Astrocyte (in vitro differentiated cells and primary cell): ENCODE results near the gene COL9A2. TPM values are rescaled to one million over a fixed set of nuclear protein-coding genes. Genes with fewer than 3 reads are reported as not detected.

Experiments
- DNase-seq: peaks from one replicate; pipeline ENCODE4 v3.0.0-alpha.2; 2010; ENCODE audit warnings: low read depth
- FAIRE-seq: peaks from 2 replicates; lab custom pipeline; 2011; peaks lifted over from hg19 to GRCh38; lab: Jason Lieb, UNC
- H2AFZ ChIP-seq: 2 replicates; pipeline ENCODE4 v1.6.0; 2012; ENCODE audit warnings: low read depth, low read length, inconsistent platforms
- H3K27ac ChIP-seq: 2 replicates; pipeline ENCODE4 v1.5.1; 2011; ENCODE audit warnings: low read depth, low read length, inconsistent platforms
- H3K27me3 ChIP-seq: 2 replicates; pipeline ENCODE4 v1.6.0; 2011; ENCODE audit warnings: low read length, inconsistent platforms; ENCODE audit not compliant: insufficient read depth
- H3K36me3 ChIP-seq: 2 replicates; pipeline ENCODE4 v1.5.1; 2011; ENCODE audit warnings: low read length, inconsistent platforms; ENCODE audit not compliant: insufficient read depth
- H3K4me1 ChIP-seq: 2 replicates; pipeline ENCODE4 v1.5.1; 2011; ENCODE audit warnings: low read length, inconsistent platforms; ENCODE audit not compliant: insufficient read depth
- H3K4me2 ChIP-seq: 2 replicates; pipeline ENCODE4 v1.6.0; 2012; ENCODE audit warnings: low read length, inconsistent platforms
- H3K4me3 ChIP-seq: 2 replicates; pipeline ENCODE4 v1.5.1; 2011; ENCODE audit warnings: low read depth, mild to moderate bottlenecking, low read length, inconsistent platforms; ENCODE audit not compliant: insufficient read depth
- H3K79me2 ChIP-seq: 2 replicates; pipeline ENCODE4 v1.6.0; 2012; ENCODE audit warnings: mild to moderate bottlenecking, low read length, inconsistent platforms; ENCODE audit not compliant: insufficient read depth
- H3K9ac ChIP-seq: 2 replicates; pipeline ENCODE4 v1.6.0; 2012; ENCODE audit warnings: mild to moderate bottlenecking, low read length, inconsistent platforms
- H3K9me3 ChIP-seq: 2 replicates; pipeline ENCODE4 v1.5.1; 2012; ENCODE audit warnings: low read depth, mild to moderate bottlenecking, low read length, inconsistent platforms; ENCODE audit not compliant: insufficient read depth
- H4K20me1 ChIP-seq: 2 replicates; pipeline ENCODE4 v1.6.0; 2012; ENCODE audit warnings: low read length, inconsistent platforms; ENCODE audit not compliant: insufficient read depth
- H3K27ac Mint-ChIP-seq: one replicate; pipeline ENCODE4 v1.8.0; 2021; ENCODE audit warnings: mild to moderate bottlenecking, mixed read lengths; ENCODE audit not compliant: unreplicated experiment
- H3K27me3 Mint-ChIP-seq: one replicate; pipeline ENCODE4 v1.8.0; 2021; ENCODE audit warnings: low read depth, mixed read lengths; ENCODE audit not compliant: unreplicated experiment
- H3K36me3 Mint-ChIP-seq: one replicate; pipeline ENCODE4 v1.8.0; 2021; ENCODE audit warnings: low read depth, mixed read lengths; ENCODE audit not compliant: unreplicated experiment
- H3K4me1 Mint-ChIP-seq: one replicate; pipeline ENCODE4 v1.8.0; 2021; ENCODE audit warnings: low read depth, mixed read lengths; ENCODE audit not compliant: unreplicated experiment
- H3K4me3 Mint-ChIP-seq: one replicate; pipeline ENCODE4 v1.8.0; 2021; ENCODE audit warnings: mild to moderate bottlenecking, moderate library complexity, mixed read lengths; ENCODE audit not compliant: unreplicated experiment
- H3K9me3 Mint-ChIP-seq: one replicate; pipeline ENCODE4 v1.8.0; 2021; ENCODE audit warnings: mild to moderate bottlenecking, mixed read lengths; ENCODE audit not compliant: unreplicated experiment
- EZH2 ChIP-seq: IDR thresholded peaks from 2 replicates; pipeline ENCODE4 v1.6.1; 2012; ENCODE audit warnings: mild to moderate bottlenecking, low read length, inconsistent platforms; ENCODE audit not compliant: insufficient read depth
- total RNA-seq: library from RNA; stranded (reverse); gene quantifications from 2 replicates; pipeline ENCODE4 v1.2.1, GENCODE V29; 2021
- TF ChIP-seq, protein P1 (sequence below): IDR thresholded peaks from 2 replicates; pipeline ENCODE4 v1.5.1; 2011; ENCODE audit warnings: low read depth, mild to moderate bottlenecking, inconsistent platforms, low read length, moderate library complexity; ENCODE audit not compliant: insufficient read depth

COL9A2 gene
- total RNA-seq, 1 donor from 2014 or later, result 2.1 TPM

DNA sequence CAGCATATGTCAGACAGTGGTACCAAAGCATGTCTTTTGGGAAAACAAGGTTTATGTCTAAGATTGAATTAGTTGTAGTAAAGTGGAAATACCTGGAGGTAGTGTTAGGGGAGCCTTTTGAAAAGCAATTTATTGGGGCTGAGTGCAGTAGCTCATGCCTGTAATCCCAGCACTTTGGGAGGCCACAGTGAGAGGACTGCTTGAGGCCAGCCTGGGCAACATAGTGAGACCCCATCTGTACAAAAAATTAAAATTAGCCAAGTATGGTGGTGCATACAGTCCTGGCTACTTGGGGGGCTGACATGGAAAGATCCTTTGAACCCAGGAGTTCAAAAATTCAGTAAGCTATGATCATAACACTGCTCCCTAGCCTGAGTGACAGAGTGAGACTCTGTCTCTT, 51.8 kb downstream of the COL9A2 start:
- H4K20me1 ChIP-seq, result peaks cover 11% of the 10 kb centered on the region
- no peaks in the 10 kb centered on the region for H3K27me3 ChIP-seq
- Mint-ChIP-seq H3K4me3 (no peak overlapping the region), H3K27ac (no peak overlapping the region), H3K4me1 (peaks cover 14% of the 10 kb centered on the region), H3K36me3 (peaks cover 17% of the 10 kb centered on the region), H3K9me3 (no peaks in the 10 kb centered on the region), H3K27me3 (no peaks in the 10 kb centered on the region)
- H3K79me2 ChIP-seq, result peaks cover 49% of the 10 kb centered on the region
- H3K4me3 ChIP-seq, result no peak overlapping the region
- peaks cover 27% of the 10 kb centered on the region for H3K4me1 ChIP-seq
- no peak for TF ChIP-seq EZH2
- TF ChIP-seq, protein P1, sequence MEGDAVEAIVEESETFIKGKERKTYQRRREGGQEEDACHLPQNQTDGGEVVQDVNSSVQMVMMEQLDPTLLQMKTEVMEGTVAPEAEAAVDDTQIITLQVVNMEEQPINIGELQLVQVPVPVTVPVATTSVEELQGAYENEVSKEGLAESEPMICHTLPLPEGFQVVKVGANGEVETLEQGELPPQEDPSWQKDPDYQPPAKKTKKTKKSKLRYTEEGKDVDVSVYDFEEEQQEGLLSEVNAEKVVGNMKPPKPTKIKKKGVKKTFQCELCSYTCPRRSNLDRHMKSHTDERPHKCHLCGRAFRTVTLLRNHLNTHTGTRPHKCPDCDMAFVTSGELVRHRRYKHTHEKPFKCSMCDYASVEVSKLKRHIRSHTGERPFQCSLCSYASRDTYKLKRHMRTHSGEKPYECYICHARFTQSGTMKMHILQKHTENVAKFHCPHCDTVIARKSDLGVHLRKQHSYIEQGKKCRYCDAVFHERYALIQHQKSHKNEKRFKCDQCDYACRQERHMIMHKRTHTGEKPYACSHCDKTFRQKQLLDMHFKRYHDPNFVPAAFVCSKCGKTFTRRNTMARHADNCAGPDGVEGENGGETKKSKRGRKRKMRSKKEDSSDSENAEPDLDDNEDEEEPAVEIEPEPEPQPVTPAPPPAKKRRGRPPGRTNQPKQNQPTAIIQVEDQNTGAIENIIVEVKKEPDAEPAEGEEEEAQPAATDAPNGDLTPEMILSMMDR, result no peak
- H3K9me3 ChIP-seq, result no peaks in the 10 kb centered on the region
- FAIRE-seq (no peak), DNase-seq (no peak)
- no peak overlapping the region for H3K9ac ChIP-seq
- no peak overlapping the region for H2AFZ ChIP-seq
- no peak overlapping the region for H3K4me2 ChIP-seq
- H3K36me3 ChIP-seq, result peaks cover 49% of the 10 kb centered on the region
- no peak overlapping the region for H3K27ac ChIP-seq

DNA sequence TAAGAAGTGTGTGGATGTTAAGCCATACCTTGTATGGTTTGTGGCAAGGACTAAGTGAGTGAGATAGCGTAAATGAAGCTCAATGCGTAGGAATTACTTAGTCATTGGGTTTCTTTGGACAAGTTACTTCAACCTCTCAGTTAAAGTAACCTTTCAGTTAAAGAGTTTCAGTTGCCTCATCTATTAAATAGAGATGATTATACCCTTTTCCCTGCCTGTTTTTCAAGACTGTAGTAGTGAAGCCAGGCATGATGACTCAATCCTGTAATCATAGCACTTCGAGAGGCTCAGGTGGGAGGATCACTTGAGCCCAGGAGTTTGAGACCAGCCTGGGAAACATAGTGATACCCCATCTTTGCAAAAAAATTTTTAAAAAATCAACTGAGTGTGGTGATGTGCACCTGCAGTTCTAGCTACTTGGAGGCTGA, 52.7 kb downstream of the COL9A2 start:
- Histone ChIP-seq H4K20me1 (peaks cover 13% of the 10 kb centered on the region), H3K27ac (no peak overlapping the region), H3K27me3 (no peaks in the 10 kb centered on the region), H3K4me1 (peaks cover 22% of the 10 kb centered on the region), H3K79me2 (peaks cover 58% of the 10 kb centered on the region), H3K4me2 (no peak overlapping the region), H3K9ac (no peak overlapping the region), H3K36me3 (peaks cover 41% of the 10 kb centered on the region), H3K4me3 (no peak overlapping the region), H3K9me3 (no peaks in the 10 kb centered on the region), H2AFZ (no peak overlapping the region)
- Mint-ChIP-seq H3K4me1 (peaks cover 12% of the 10 kb centered on the region), H3K36me3 (peaks cover 11% of the 10 kb centered on the region), H3K27ac (no peak overlapping the region), H3K27me3 (no peaks in the 10 kb centered on the region), H3K4me3 (no peak overlapping the region), H3K9me3 (no peaks in the 10 kb centered on the region)
- DNase-seq (peak; percentile 39), FAIRE-seq (no peak)
- TF ChIP-seq EZH2, result no peak
- TF ChIP-seq, protein P1, result no peak

- TF ChIP-seq EZH2, result no peak
- TF ChIP-seq, protein P1, result no peak
- H3K79me2 ChIP-seq, result peaks cover 71% of the 10 kb centered on the region
Observed at GRCh38 chr1:40258445-40258769, 58.7 kb downstream of the COL9A2 start.

More at GRCh38 chr1:40258445-40258769, 58.7 kb downstream of the COL9A2 start:
- Histone ChIP-seq H3K27me3 (no peaks in the 10 kb centered on the region), H3K27ac (peak overlapping the region; percentile 83), H3K4me1 (peaks cover 10% of the 10 kb centered on the region), H3K4me3 (peak overlapping the region; percentile 94), H3K9me3 (no peaks in the 10 kb centered on the region), H3K36me3 (peaks cover 26% of the 10 kb centered on the region), H2AFZ (peak overlapping the region; percentile 97), H3K4me2 (peak overlapping the region; percentile 87), H3K9ac (peak overlapping the region; percentile 97), H4K20me1 (peaks cover 13% of the 10 kb centered on the region)
- FAIRE-seq, result no peak
- Mint-ChIP-seq H3K36me3 (peaks cover 11% of the 10 kb centered on the region), H3K9me3 (no peaks in the 10 kb centered on the region), H3K27me3 (no peaks in the 10 kb centered on the region), H3K4me1 (peaks cover 16% of the 10 kb centered on the region), H3K27ac (peak overlapping the region; percentile 100), H3K4me3 (peak overlapping the region; percentile 99)
- DNase-seq, result peak; percentile 42
